Astrocyte (in vitro differentiated cells and primary cell): ENCODE data around the gene PCYT2.

Experiments
- CTCF ChIP-seq: IDR thresholded peaks from 2 replicates; pipeline ENCODE4 v1.5.1; 2011; ENCODE audit warnings: low read depth, mild to moderate bottlenecking, inconsistent platforms, low read length, moderate library complexity; ENCODE audit not compliant: insufficient read depth
- EZH2 ChIP-seq: IDR thresholded peaks from 2 replicates; pipeline ENCODE4 v1.6.1; 2012; ENCODE audit warnings: mild to moderate bottlenecking, low read length, inconsistent platforms; ENCODE audit not compliant: insufficient read depth

GRCh38 chr17:81884520-81884919, 26.7 kb downstream of the PCYT2 start:
- TF ChIP-seq CTCF = no peak
- no peak for TF ChIP-seq EZH2
